Activated T-cell treated with anti-CD3 and anti-CD28 coated beads, Interleukin-2, amount 50 U/mL, for 72 hours (primary cell): ENCODE results near the gene SDR42E1. TPM values are rescaled to one million over a fixed set of nuclear protein-coding genes. Genes with fewer than 3 reads are reported as not detected.

Experiments
- ATAC-seq, 2 donors: fragments of 150-1000 bp; cut with Tn5 transposase; replicated peaks in 1 of 2; 2 replicates each; pipeline ENCODE4 v1.10.0; 2021; ENCODE audit warnings: moderate library complexity in 2 of 2, mild to moderate bottlenecking in 1 of 2
- DNase-seq, 2 donors: peaks; one replicate each; pipeline ENCODE4 v3.0.0; 2021 to 2022; ENCODE audit warnings: mixed read lengths in 1 of 2
- H3K27ac Mint-ChIP-seq: one replicate; pipeline ENCODE4 v1.8.0; 2022; ENCODE audit warnings: mild to moderate bottlenecking, moderate library complexity, mixed read lengths
- H3K27me3 Mint-ChIP-seq: one replicate; pipeline ENCODE4 v1.8.0; 2022; ENCODE audit warnings: low read depth, mixed read lengths
- H3K36me3 Mint-ChIP-seq, 2 donors: one replicate each; pipeline ENCODE4 v1.8.0; 2022; ENCODE audit warnings: mixed read lengths in 2 of 2, mild to moderate bottlenecking in 1 of 2; ENCODE audit not compliant: insufficient read depth in 2 of 2
- H3K4me1 Mint-ChIP-seq: one replicate; pipeline ENCODE4 v1.8.0; 2022; ENCODE audit warnings: low read depth, mixed read lengths
- H3K4me3 Mint-ChIP-seq, 2 donors: one replicate each; pipeline ENCODE4 v1.8.0; 2022; ENCODE audit warnings: mild to moderate bottlenecking in 2 of 2, mixed read lengths in 2 of 2, moderate library complexity in 2 of 2
- H3K9me3 Mint-ChIP-seq, 2 donors: one replicate each; pipeline ENCODE4 v1.8.0; 2022; ENCODE audit warnings: mixed read lengths in 2 of 2
- total RNA-seq, 2 donors: library from RNA; stranded (reverse); gene quantifications; one replicate each; pipeline ENCODE4 v1.2.3, GENCODE V29; 2022

Gene SDR42E1
- total RNA-seq, 2 donors from 2014 or later, result 8.7 to 13.0 TPM

GRCh38 chr16:82008957-82009592, 2.2 kb downstream of the SDR42E1 start:
- ATAC-seq (no peak), DNase-seq (no peak)
- Mint-ChIP-seq H3K27ac (no peak overlapping the region), H3K4me1 (peaks cover 21% of the 10 kb centered on the region), H3K9me3 (peaks cover 9 to 16% of the 10 kb centered on the region in 2 donors), H3K36me3 (peaks cover 21 to 22% of the 10 kb centered on the region in 2 donors), H3K27me3 (no peaks in the 10 kb centered on the region), H3K4me3 (no peak overlapping the region)

GRCh38 chr16:82007189-82007588, 4.1 kb downstream of the SDR42E1 start:
- no peak for DNase-seq
- Mint-ChIP-seq H3K4me1 (peaks cover 21% of the 10 kb centered on the region), H3K36me3 (peaks cover 21 to 22% of the 10 kb centered on the region in 2 donors), H3K9me3 (peaks cover 9 to 16% of the 10 kb centered on the region in 2 donors), H3K27me3 (no peaks in the 10 kb centered on the region), H3K27ac (no peak overlapping the region), H3K4me3 (no peak overlapping the region)
- ATAC-seq, result no peak

DNA sequence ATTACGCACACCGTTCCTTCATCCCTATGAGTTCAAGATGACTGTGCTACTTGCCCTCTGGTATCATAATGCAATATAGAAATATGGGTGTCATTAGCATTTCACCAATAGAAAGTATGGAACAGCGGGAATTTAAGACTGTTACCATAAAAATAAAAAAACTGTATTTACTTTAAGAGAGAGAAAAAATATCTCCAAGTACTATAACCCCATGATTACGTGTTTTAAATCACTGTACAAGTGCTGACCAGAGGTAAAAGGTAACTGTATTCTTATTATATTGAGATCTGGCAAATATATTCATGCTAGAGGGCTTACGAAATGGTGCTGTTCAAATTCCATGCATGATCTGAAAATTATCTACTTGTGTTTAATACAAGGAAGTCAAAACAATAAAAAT, 5.2 kb downstream of the SDR42E1 start:
- Mint-ChIP-seq H3K4me1 (peaks cover 17% of the 10 kb centered on the region), H3K27ac (no peak overlapping the region), H3K36me3 (peaks cover 18 to 21% of the 10 kb centered on the region in 2 donors), H3K4me3 (no peak overlapping the region), H3K27me3 (no peaks in the 10 kb centered on the region), H3K9me3 (peaks cover 9 to 14% of the 10 kb centered on the region in 2 donors)
- no peak for DNase-seq
- ATAC-seq, result no peak

DNA sequence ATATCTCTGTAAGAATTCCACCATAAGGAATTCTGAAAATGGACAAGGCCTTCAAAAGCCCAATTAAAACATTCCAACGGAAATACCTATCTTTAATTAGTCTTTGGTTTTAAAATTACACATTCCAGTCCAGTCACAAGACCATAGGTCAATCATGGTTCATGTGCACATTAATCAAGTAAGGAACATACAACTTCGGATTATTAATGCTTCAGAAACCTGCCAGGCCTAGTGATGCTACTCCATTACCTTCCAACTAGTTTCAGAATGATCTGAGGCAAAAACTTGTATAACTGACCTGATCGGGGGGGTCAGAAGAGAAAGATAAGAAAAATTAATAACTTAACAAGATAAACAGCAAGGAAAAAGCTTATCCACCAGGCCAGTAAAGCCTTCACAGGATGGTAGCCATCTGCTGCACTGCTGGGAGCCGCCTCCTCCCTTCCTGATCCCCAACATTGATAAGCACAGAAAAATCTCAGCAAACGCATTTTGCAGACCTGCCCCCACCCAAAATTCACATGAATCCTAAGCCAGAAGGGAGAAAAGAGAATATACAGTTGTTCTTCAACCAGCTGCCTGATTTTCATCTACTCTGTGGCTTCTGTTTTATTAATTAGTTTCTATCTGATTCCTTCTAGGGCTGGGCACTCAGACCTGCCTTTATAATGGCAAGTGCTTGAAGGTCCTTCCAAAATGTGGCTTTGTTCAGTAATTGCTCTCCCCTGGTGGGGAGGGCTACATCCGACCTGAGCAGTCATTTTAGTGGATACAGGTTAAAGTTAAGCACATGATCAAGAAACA, 6.0 kb downstream of the SDR42E1 start:
- DNase-seq (no peak), ATAC-seq (no peak)
- H3K4me3 Mint-ChIP-seq, result no peak overlapping the region
- no peaks in the 10 kb centered on the region for H3K27me3 Mint-ChIP-seq
- peaks cover 9% of the 10 kb centered on the region for H3K4me1 Mint-ChIP-seq
- H3K27ac Mint-ChIP-seq, result no peak overlapping the region
- peaks cover 5 to 12% of the 10 kb centered on the region in 2 donors for H3K9me3 Mint-ChIP-seq
- peaks cover 12 to 16% of the 10 kb centered on the region in 2 donors for H3K36me3 Mint-ChIP-seq

DNA sequence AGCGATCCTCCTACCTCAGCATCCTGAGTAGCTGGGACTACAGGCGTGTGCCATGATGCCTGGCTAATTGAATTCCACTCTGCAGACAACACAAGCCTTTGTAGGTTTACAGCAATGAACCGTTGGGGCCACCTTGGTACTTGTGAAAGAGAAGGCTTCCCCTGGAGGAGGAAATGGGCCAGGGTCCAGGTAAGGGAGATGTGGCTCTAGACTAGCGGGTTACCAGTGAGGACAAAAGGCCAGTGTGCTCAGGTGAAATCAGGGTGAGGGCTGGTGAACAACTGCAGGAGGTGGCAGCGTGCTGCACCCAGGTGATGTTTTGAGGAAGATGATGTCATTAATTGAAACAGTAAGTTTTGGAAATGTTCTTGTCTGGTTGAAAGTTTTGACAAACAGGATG, 6.7 kb downstream of the SDR42E1 start:
- Mint-ChIP-seq H3K4me1 (peaks cover 2% of the 10 kb centered on the region), H3K36me3 (peaks cover 10 to 13% of the 10 kb centered on the region in 2 donors), H3K9me3 (peaks cover 5 to 12% of the 10 kb centered on the region in 2 donors), H3K4me3 (no peak overlapping the region), H3K27me3 (no peaks in the 10 kb centered on the region), H3K27ac (no peak overlapping the region)
- DNase-seq (no peak), ATAC-seq (no peak)

GRCh38 chr16:82002831-82003230, 8.4 kb downstream of the SDR42E1 start:
- no peaks in the 10 kb centered on the region for H3K4me1 Mint-ChIP-seq
- no peaks in the 10 kb centered on the region for H3K27me3 Mint-ChIP-seq
- peaks cover 1 to 2% of the 10 kb centered on the region in 2 donors for H3K36me3 Mint-ChIP-seq
- ATAC-seq (no peak), DNase-seq (no peak)
- H3K9me3 Mint-ChIP-seq, result no peaks in the 10 kb centered on the region
- no peak overlapping the region for H3K4me3 Mint-ChIP-seq
- no peak overlapping the region for H3K27ac Mint-ChIP-seq

- peaks cover 0 to 2% of the 10 kb centered on the region in 2 donors for H3K36me3 Mint-ChIP-seq
- no peak for ATAC-seq
- DNase-seq, result no peak
- no peaks in the 10 kb centered on the region for H3K27me3 Mint-ChIP-seq
- H3K4me1 Mint-ChIP-seq, result no peaks in the 10 kb centered on the region
- no peak overlapping the region for H3K27ac Mint-ChIP-seq
- H3K9me3 Mint-ChIP-seq, result no peaks in the 10 kb centered on the region
- H3K4me3 Mint-ChIP-seq, result no peak overlapping the region
Observed at GRCh38 chr16:81997738-81998137, 13.5 kb downstream of the SDR42E1 start.

- Mint-ChIP-seq H3K27ac (no peak overlapping the region), H3K4me1 (no peaks in the 10 kb centered on the region), H3K27me3 (no peaks in the 10 kb centered on the region), H3K36me3 (peaks cover 0 to 2% of the 10 kb centered on the region in 2 donors), H3K9me3 (no peaks in the 10 kb centered on the region), H3K4me3 (no peak overlapping the region)
- no peak for DNase-seq
- no peak for ATAC-seq
Observed at GRCh38 chr16:81996664-81997509, 14.4 kb downstream of the SDR42E1 start.

GRCh38 chr16:81995651-81996050, 15.6 kb downstream of the SDR42E1 start:
- no peaks in the 10 kb centered on the region for H3K4me1 Mint-ChIP-seq
- ATAC-seq, result no peak
- H3K36me3 Mint-ChIP-seq, result peaks cover 0 to 2% of the 10 kb centered on the region in 2 donors
- H3K4me3 Mint-ChIP-seq, result no peak overlapping the region
- no peak for DNase-seq
- H3K27ac Mint-ChIP-seq, result no peak overlapping the region
- no peaks in the 10 kb centered on the region for H3K27me3 Mint-ChIP-seq
- no peaks in the 10 kb centered on the region for H3K9me3 Mint-ChIP-seq

DNA sequence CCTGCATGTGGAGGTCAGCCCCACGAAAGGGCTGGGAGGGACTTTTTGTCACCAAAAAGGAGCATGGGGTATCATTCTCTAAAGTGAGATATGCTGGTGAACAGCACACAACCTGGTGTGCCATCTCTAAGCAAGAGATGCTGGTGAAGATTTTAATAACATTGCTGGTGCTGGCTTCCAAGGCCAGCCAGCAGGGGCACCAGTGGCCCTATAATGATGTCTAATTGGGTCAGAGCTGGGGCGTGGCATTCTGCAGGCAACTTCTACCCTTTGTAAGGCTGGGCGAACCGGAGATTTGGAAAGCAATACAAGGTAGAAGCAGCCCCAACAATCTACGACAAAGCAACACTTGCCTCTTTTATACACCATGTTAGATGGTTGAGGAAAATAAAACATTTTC, 16.8 kb downstream of the SDR42E1 start:
- ATAC-seq (no peak), DNase-seq (no peak)
- no peaks in the 10 kb centered on the region for H3K27me3 Mint-ChIP-seq
- H3K4me3 Mint-ChIP-seq, result no peak overlapping the region
- no peaks in the 10 kb centered on the region for H3K4me1 Mint-ChIP-seq
- no peaks in the 10 kb centered on the region for H3K9me3 Mint-ChIP-seq
- peaks cover 0 to 2% of the 10 kb centered on the region in 2 donors for H3K36me3 Mint-ChIP-seq
- no peak overlapping the region for H3K27ac Mint-ChIP-seq

- Mint-ChIP-seq H3K36me3 (no peaks in the 10 kb centered on the region), H3K9me3 (no peaks in the 10 kb centered on the region), H3K4me3 (no peak overlapping the region), H3K4me1 (no peaks in the 10 kb centered on the region), H3K27me3 (no peaks in the 10 kb centered on the region), H3K27ac (no peak overlapping the region)
- no peak for ATAC-seq
- no peak for DNase-seq
Observed at GRCh38 chr16:81992859-81993258, 18.4 kb downstream of the SDR42E1 start.

GRCh38 chr16:81987706-81988105, 23.6 kb downstream of the SDR42E1 start:
- Mint-ChIP-seq H3K4me1 (no peaks in the 10 kb centered on the region), H3K4me3 (no peak overlapping the region), H3K36me3 (no peaks in the 10 kb centered on the region), H3K27me3 (peaks cover 14% of the 10 kb centered on the region), H3K9me3 (no peaks in the 10 kb centered on the region), H3K27ac (no peak overlapping the region)
- ATAC-seq (no peak), DNase-seq (no peak)

- no peak overlapping the region for H3K4me3 Mint-ChIP-seq
- no peaks in the 10 kb centered on the region for H3K4me1 Mint-ChIP-seq
- H3K36me3 Mint-ChIP-seq, result no peaks in the 10 kb centered on the region
Observed at GRCh38 chr16:81987121-81987520, 24.1 kb downstream of the SDR42E1 start.

More at GRCh38 chr16:81987121-81987520, 24.1 kb downstream of the SDR42E1 start:
- ATAC-seq (no peak), DNase-seq (no peak)
- peaks cover 14% of the 10 kb centered on the region for H3K27me3 Mint-ChIP-seq
- H3K9me3 Mint-ChIP-seq, result no peaks in the 10 kb centered on the region
- H3K27ac Mint-ChIP-seq, result no peak overlapping the region
